HepG2 (cell line): ENCODE measurements around the gene TMEM74B. TPM values are rescaled to one million over a fixed set of nuclear protein-coding genes. Genes with fewer than 3 reads are reported as not detected.

Experiments used
- BRF2 ChIP-seq: sonication (generic); formaldehyde crosslinking; IDR thresholded peaks from 2 replicates; pipeline ENCODE4 v1.8.1; 2022; ENCODE audit warnings: mild to moderate bottlenecking, missing genetic modification reagents
- EED ChIP-seq: sonication (generic); formaldehyde crosslinking; IDR thresholded peaks from 2 replicates; pipeline ENCODE4 v1.5.0; 2020; ENCODE audit warnings: mild to moderate bottlenecking, missing genetic modification reagents
- ELF1 ChIP-seq: sonication (generic); formaldehyde crosslinking; IDR thresholded peaks from 2 replicates; pipeline ENCODE4 v1.4.0; 2020; ENCODE audit warnings: missing genetic modification reagents
- FOXA1 ChIP-seq, 2 experiments: fragments of 450-650 bp in 1 of 2; sonication (generic) in 1 of 2; formaldehyde crosslinking in 1 of 2; IDR thresholded peaks; 2 replicates each; pipeline versions ENCODE4 v1.4.0 to v1.6.1; 2016 to 2020; ENCODE audit warnings: missing genetic modification reagents in 1 of 2
- HOXA5 ChIP-seq: sonication (generic); formaldehyde crosslinking; IDR thresholded peaks from 2 replicates; pipeline ENCODE4 v1.4.0; 2020; ENCODE audit warnings: missing genetic modification reagents
- KLF16 ChIP-seq, 2 experiments: sonication (generic) in 1 of 2; formaldehyde crosslinking in 1 of 2; IDR thresholded peaks; 2 replicates each; pipeline versions ENCODE4 v1.6.1 to v1.8.0; 2016 to 2023; ENCODE audit warnings: missing genetic modification reagents in 2 of 2, missing compliant biosample characterization in 1 of 2
- MAFF ChIP-seq: IDR thresholded peaks from 2 replicates; pipeline ENCODE4 v1.6.1; 2011; ENCODE audit warnings: low read depth, low read length, improper control_type of control experiment
- MIXL1 ChIP-seq: IDR thresholded peaks from 2 replicates; pipeline ENCODE4 v1.6.1; 2016
- MXD4 ChIP-seq: IDR thresholded peaks from 2 replicates; pipeline ENCODE4 v1.6.1; 2016; ENCODE audit warnings: mild to moderate bottlenecking, missing biosample characterization, missing genetic modification reagents
- NBN ChIP-seq: fragments of 450-650 bp; conservative IDR thresholded peaks from 2 replicates; pipeline ENCODE4 v1.6.1; 2017
- PHF21A ChIP-seq: sonication (generic); formaldehyde crosslinking; IDR thresholded peaks from 2 replicates; pipeline ENCODE4 v1.5.0; 2020; ENCODE audit warnings: mild to moderate bottlenecking, missing genetic modification reagents
- SMAD1 ChIP-seq: sonication (generic); formaldehyde crosslinking; IDR thresholded peaks from 2 replicates; pipeline ENCODE4 v1.4.0; 2020; ENCODE audit warnings: missing genetic modification reagents, low read depth, mild to moderate bottlenecking, borderline replicate concordance
- YEATS4 ChIP-seq: sonication (generic); formaldehyde crosslinking; IDR thresholded peaks from 2 replicates; pipeline ENCODE4 v1.4.0; 2020; ENCODE audit warnings: missing genetic modification reagents, borderline replicate concordance
- ZNF33B ChIP-seq: sonication (generic); formaldehyde crosslinking; IDR thresholded peaks from 2 replicates; pipeline ENCODE4 v1.5.1; 2020; ENCODE audit warnings: mild to moderate bottlenecking, missing genetic modification reagents
- ZNF512B ChIP-seq: sonication (generic); formaldehyde crosslinking; IDR thresholded peaks from 2 replicates; pipeline ENCODE4 v1.5.1; 2020; ENCODE audit warnings: missing genetic modification reagents, mild to moderate bottlenecking, borderline replicate concordance
- ZSCAN29 ChIP-seq: sonication (generic); formaldehyde crosslinking; conservative IDR thresholded peaks from 2 replicates; pipeline ENCODE4 v1.4.0; 2020; ENCODE audit warnings: mild to moderate bottlenecking, missing genetic modification reagents
- polyA plus RNA-seq, 8 experiments: library from polyadenylated mRNA; depleted of rRNA in 3 of 8; stranded (reverse) in 7 of 8; unstranded in 1 of 8; fragments of >200 nt; fragmentation: Illumina TruSeq in 4 of 8; extraction: Trizol in 4 of 8; gene quantifications; 2 replicates each; pipeline versions ENCODE4 v1.2.1 to v1.2.3, GENCODE V29; 2011 to 2016; ENCODE audit warnings: low read depth in 4 of 8, missing spikeins in 1 of 8, mixed read lengths in 1 of 8; ENCODE audit not compliant: insufficient read depth in 1 of 8
- total RNA-seq, 5 experiments: library from RNA; depleted of rRNA; stranded (reverse); fragments of >200 nt; fragmentation: Illumina TruSeq; extraction: Trizol; gene quantifications; 2 replicates each; pipeline ENCODE4 v1.2.3, GENCODE V29; 2016; ENCODE audit warnings: low read depth in 1 of 5
- TF ChIP-seq, protein P1 (sequence below): sonication (generic); formaldehyde crosslinking; IDR thresholded peaks from 2 replicates; pipeline ENCODE4 v1.8.1; 2023; ENCODE audit warnings: mild to moderate bottlenecking, missing genetic modification reagents, borderline replicate concordance
- TF ChIP-seq, protein P2 (sequence below): IDR thresholded peaks from 2 replicates; pipeline ENCODE4 v1.6.1; 2016; ENCODE audit warnings: mild to moderate bottlenecking, missing biosample characterization, missing genetic modification reagents
- TF ChIP-seq, protein P3 (sequence below): sonication (generic); formaldehyde crosslinking; IDR thresholded peaks from 2 replicates; pipeline ENCODE4 v1.5.0; 2020; ENCODE audit warnings: missing genetic modification reagents, mild to moderate bottlenecking, borderline replicate concordance
- TF ChIP-seq, protein P4 (sequence below): sonication (generic); formaldehyde crosslinking; IDR thresholded peaks from 2 replicates; pipeline ENCODE4 v1.8.0; 2022; ENCODE audit warnings: mild to moderate bottlenecking, missing genetic modification reagents, moderate library complexity
- TF ChIP-seq, protein P5 (sequence below): sonication (generic); formaldehyde crosslinking; IDR thresholded peaks from 2 replicates; pipeline ENCODE4 v1.4.0; 2020; ENCODE audit warnings: missing genetic modification reagents

The TMEM74B gene
- total and polyA plus RNA-seq, 2 of the 13 experiments (the other 11 are each of a cell fraction or from before 2014, with no cell fraction given), result 4.7 to 18.4 TPM

- TF ChIP-seq, protein P1, sequence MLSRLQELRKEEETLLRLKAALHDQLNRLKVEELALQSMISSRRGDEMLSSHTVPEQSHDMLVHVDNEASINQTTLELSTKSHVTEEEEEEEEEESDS (CRISPR knock-in tag), result no peak
- TF ChIP-seq ZNF512B (CRISPR knock-in tag) (no peak), MIXL1 (CRISPR knock-in tag) (peak; percentile 71; the same call in 1 of the 2 replicates), FOXA1 (IDR thresholded peaks at IDR 0.05) (no peak), FOXA1 (CRISPR knock-in tag; IDR thresholded peaks at IDR 0.05) (no peak), NBN (no peak), BRF2 (no peak), MAFF (no peak), ZSCAN29 (no peak), HOXA5 (CRISPR knock-in tag) (0 out of 2 replicates have a peak, but pooled peaks have one; percentile 17), EED (CRISPR knock-in tag) (no peak), ELF1 (CRISPR knock-in tag) (peak; percentile 55), KLF16 (CRISPR knock-in tag; IDR thresholded peaks at IDR 0.05) (peak in 1 of 2 experiments; percentile 53; a peak in 1 of 4 replicates), YEATS4 (CRISPR knock-in tag) (no peak), SMAD1 (CRISPR knock-in tag) (no peak), ZNF33B (CRISPR knock-in tag) (no peak), PHF21A (CRISPR knock-in tag) (0 out of 2 replicates have a peak, but pooled peaks have one; percentile 45), MXD4 (CRISPR knock-in tag) (peak; percentile 68; the same call in 1 of the 2 replicates)
- TF ChIP-seq, protein P2, sequence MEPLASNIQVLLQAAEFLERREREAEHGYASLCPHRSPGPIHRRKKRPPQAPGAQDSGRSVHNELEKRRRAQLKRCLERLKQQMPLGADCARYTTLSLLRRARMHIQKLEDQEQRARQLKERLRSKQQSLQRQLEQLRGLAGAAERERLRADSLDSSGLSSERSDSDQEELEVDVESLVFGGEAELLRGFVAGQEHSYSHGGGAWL (CRISPR knock-in tag), result no peak
- TF ChIP-seq, protein P3, sequence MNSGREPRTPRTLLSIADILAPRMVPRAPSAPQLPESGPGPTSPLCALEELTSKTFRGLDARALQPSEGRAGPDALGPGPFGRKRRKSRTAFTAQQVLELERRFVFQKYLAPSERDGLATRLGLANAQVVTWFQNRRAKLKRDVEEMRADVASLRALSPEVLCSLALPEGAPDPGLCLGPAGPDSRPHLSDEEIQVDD (CRISPR knock-in tag), result no peak
- TF ChIP-seq, protein P4, sequence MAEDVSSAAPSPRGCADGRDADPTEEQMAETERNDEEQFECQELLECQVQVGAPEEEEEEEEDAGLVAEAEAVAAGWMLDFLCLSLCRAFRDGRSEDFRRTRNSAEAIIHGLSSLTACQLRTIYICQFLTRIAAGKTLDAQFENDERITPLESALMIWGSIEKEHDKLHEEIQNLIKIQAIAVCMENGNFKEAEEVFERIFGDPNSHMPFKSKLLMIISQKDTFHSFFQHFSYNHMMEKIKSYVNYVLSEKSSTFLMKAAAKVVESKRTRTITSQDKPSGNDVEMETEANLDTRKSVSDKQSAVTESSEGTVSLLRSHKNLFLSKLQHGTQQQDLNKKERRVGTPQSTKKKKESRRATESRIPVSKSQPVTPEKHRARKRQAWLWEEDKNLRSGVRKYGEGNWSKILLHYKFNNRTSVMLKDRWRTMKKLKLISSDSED (CRISPR knock-in tag), result no peak
- TF ChIP-seq, protein P5, sequence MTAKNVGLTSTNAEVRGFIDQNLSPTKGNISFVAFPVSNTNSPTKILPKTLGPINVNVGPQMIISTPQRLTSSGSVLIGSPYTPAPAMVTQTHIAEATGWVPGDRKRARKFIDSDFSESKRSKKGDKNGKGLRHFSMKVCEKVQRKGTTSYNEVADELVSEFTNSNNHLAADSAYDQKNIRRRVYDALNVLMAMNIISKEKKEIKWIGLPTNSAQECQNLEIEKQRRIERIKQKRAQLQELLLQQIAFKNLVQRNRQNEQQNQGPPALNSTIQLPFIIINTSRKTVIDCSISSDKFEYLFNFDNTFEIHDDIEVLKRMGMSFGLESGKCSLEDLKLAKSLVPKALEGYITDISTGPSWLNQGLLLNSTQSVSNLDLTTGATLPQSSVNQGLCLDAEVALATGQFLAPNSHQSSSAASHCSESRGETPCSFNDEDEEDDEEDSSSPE (CRISPR knock-in tag), result 0 out of 2 replicates have a peak, but pooled peaks have one; percentile 37
Measured at GRCh38 chr20:1187605-1188171, 2.9 kb upstream of the TMEM74B start (continued).
